Ishikawa (cell line): ENCODE measurements around the gene SBF2.

ENCODE experiments used
- CEBPB ChIP-seq: IDR thresholded peaks from 2 replicates; pipeline ENCODE4 v1.6.1; 2012
- CREB1 ChIP-seq: IDR thresholded peaks from 2 replicates; pipeline ENCODE4 v1.6.1; 2012; ENCODE audit warnings: low read depth
- EGR1 ChIP-seq: IDR thresholded peaks from 2 replicates; pipeline ENCODE4 v1.6.1; 2012
- EP300 ChIP-seq: IDR thresholded peaks from 2 replicates; pipeline ENCODE4 v1.6.1; 2012; ENCODE audit warnings: borderline replicate concordance
- RAD21 ChIP-seq: IDR thresholded peaks from 2 replicates; pipeline ENCODE4 v1.6.1; 2012; ENCODE audit warnings: low read depth
- TAF1 ChIP-seq: IDR thresholded peaks from 2 replicates; pipeline ENCODE4 v1.6.1; 2012; ENCODE audit warnings: low read depth, mild to moderate bottlenecking
- TCF12 ChIP-seq: IDR thresholded peaks from 2 replicates; pipeline ENCODE4 v1.6.1; 2012; ENCODE audit warnings: low read depth
- USF1 ChIP-seq: IDR thresholded peaks from 2 replicates; pipeline ENCODE4 v1.6.1; 2012
- YY1 ChIP-seq: IDR thresholded peaks from 2 replicates; pipeline ENCODE4 v1.6.1; 2012; ENCODE audit warnings: low read depth
- TF ChIP-seq, protein P1 (sequence below): IDR thresholded peaks from 2 replicates; pipeline ENCODE4 v1.6.1; 2012; ENCODE audit warnings: low read depth, mild to moderate bottlenecking

DNA sequence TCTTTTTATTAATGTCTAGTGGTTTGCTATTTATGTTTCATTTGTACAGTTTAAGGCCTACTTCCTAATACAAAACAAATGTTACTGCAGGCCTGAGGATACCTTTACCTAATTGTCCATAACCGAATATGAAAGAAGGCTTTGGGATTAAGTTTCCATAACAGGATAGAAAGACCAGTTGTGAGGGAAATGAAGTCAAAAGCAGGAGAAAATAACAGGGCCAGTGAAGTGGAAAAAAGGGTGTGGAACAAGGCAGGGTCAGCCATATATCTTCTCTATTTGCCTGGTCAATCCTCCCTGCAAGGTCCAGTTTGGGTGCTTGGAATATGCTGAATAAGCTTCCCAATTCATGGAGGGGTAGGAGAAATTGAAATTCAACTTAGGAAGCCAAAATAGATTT lies 418.6 kb downstream of the SBF2 start:
- TF ChIP-seq, protein P1, sequence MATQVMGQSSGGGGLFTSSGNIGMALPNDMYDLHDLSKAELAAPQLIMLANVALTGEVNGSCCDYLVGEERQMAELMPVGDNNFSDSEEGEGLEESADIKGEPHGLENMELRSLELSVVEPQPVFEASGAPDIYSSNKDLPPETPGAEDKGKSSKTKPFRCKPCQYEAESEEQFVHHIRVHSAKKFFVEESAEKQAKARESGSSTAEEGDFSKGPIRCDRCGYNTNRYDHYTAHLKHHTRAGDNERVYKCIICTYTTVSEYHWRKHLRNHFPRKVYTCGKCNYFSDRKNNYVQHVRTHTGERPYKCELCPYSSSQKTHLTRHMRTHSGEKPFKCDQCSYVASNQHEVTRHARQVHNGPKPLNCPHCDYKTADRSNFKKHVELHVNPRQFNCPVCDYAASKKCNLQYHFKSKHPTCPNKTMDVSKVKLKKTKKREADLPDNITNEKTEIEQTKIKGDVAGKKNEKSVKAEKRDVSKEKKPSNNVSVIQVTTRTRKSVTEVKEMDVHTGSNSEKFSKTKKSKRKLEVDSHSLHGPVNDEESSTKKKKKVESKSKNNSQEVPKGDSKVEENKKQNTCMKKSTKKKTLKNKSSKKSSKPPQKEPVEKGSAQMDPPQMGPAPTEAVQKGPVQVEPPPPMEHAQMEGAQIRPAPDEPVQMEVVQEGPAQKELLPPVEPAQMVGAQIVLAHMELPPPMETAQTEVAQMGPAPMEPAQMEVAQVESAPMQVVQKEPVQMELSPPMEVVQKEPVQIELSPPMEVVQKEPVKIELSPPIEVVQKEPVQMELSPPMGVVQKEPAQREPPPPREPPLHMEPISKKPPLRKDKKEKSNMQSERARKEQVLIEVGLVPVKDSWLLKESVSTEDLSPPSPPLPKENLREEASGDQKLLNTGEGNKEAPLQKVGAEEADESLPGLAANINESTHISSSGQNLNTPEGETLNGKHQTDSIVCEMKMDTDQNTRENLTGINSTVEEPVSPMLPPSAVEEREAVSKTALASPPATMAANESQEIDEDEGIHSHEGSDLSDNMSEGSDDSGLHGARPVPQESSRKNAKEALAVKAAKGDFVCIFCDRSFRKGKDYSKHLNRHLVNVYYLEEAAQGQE, result no peak
- TF ChIP-seq CREB1, result no peak
- TF ChIP-seq TAF1, result no peak
- no peak for TF ChIP-seq EP300
- TF ChIP-seq CEBPB, result no peak
- no peak for TF ChIP-seq EGR1
- no peak for TF ChIP-seq YY1
- no peak for TF ChIP-seq USF1
- no peak for TF ChIP-seq TCF12
- TF ChIP-seq RAD21, result no peak
